Measurements from ENCODE around the gene KRT72.

The KRT72 gene

DNA sequence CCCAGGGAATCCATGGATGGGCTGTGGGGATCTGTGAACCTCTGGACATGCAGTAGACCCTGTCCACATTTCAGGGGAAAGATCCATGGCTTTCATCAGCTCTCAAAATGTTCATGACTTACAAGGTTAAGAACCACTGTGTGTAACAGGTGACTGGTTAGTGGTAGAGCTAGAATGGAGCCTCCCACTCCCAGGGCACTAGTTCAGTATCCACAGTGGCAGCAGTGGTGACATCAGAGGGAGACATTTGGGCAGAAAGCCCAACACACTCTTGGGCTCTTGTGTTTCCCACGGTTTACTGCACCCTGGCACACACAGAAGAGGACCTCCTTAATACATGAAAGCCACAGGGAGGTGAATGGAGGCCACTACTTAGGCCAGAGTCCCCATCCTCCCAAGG lies 36.7 kb downstream of the KRT72 start:
- Histone ChIP-seq H3K4me3 (ENCODE audit: low read depth, low read length, poor library complexity, severe bottlenecking) (no peak overlapping the region), H3K27ac (ENCODE audit: low read depth, low read length, poor library complexity, severe bottlenecking) (no peak overlapping the region), H2AFZ (ENCODE audit: low read length) (no peak overlapping the region), H3K9me2 (ENCODE audit: low read depth, low read length) (no peaks in the 10 kb centered on the region), H3K79me2 (ENCODE audit: insufficient read depth, low read length) (no peaks in the 10 kb centered on the region), H3K4me1 (ENCODE audit: insufficient read depth, low read length, severe bottlenecking) (no peaks in the 10 kb centered on the region), H3F3A (ENCODE audit: insufficient read depth, low read length) (no peaks in the 10 kb centered on the region), H4K20me1 (ENCODE audit: insufficient read depth, low read length) (no peaks in the 10 kb centered on the region), H3K27me3 (ENCODE audit: insufficient read depth, low read length) (peaks cover 3% of the 10 kb centered on the region; the same call in 1 of the 2 replicates), H3K9me3 (ENCODE audit: low read length) (no peaks in the 10 kb centered on the region), H3K9ac (ENCODE audit: low read length) (no peak overlapping the region), H3K4me2 (ENCODE audit: low read length) (no peak overlapping the region), H3K36me3 (ENCODE audit: insufficient read depth, low read length) (no peaks in the 10 kb centered on the region)
- no peak for TF ChIP-seq EZH2 (IDR thresholded peaks at IDR 0.05; ENCODE audit: borderline replicate concordance, low read length)

DNA sequence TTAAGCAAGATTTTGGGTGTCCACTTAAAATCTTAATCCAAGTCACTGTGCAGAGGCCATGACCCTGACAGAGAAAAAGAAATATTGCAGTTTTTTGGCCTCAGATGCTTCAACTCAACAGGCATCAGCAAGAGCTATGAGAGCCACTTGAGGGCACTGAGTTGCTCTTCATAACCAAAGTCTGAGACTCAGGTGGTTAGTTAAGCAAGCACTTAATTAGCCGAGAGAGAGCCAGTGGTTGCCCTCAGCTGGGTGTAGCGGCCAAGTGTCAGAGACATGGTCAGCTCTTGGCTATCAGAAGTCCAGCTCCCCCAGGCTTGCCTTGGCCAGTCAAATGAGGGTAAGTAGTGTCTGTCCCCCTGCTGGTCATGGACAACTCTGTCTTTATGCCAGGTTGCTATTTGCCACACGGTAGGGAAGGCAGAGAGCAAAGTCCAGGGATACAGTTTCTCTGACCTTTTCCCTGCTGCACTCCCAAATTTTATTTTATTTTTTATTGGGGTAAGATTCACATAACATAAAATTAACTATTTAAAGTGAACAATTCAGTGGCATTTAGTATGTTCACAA lies 39.3 kb downstream of the KRT72 start:
- Histone ChIP-seq H3K4me2 (ENCODE audit: low read length) (no peak overlapping the region), H3K79me2 (ENCODE audit: insufficient read depth, low read length) (no peaks in the 10 kb centered on the region), H3K9me3 (ENCODE audit: low read length) (no peaks in the 10 kb centered on the region), H3K27me3 (ENCODE audit: insufficient read depth, low read length) (peaks cover 3% of the 10 kb centered on the region; the same call in 1 of the 2 replicates), H3K27ac (ENCODE audit: low read depth, low read length, poor library complexity, severe bottlenecking) (no peak overlapping the region), H3K4me3 (ENCODE audit: low read depth, low read length, poor library complexity, severe bottlenecking) (no peak overlapping the region), H3F3A (ENCODE audit: insufficient read depth, low read length) (no peaks in the 10 kb centered on the region), H3K4me1 (ENCODE audit: insufficient read depth, low read length, severe bottlenecking) (no peaks in the 10 kb centered on the region), H4K20me1 (ENCODE audit: insufficient read depth, low read length) (no peaks in the 10 kb centered on the region), H3K9me2 (ENCODE audit: low read depth, low read length) (no peaks in the 10 kb centered on the region), H2AFZ (ENCODE audit: low read length) (no peak overlapping the region), H3K36me3 (ENCODE audit: insufficient read depth, low read length) (no peaks in the 10 kb centered on the region), H3K9ac (ENCODE audit: low read length) (no peak overlapping the region)
- TF ChIP-seq CTCF (IDR thresholded peaks at IDR 0.05; ENCODE audit: low read length) (no peak), EZH2 (IDR thresholded peaks at IDR 0.05; ENCODE audit: borderline replicate concordance, low read length) (no peak)

DNA sequence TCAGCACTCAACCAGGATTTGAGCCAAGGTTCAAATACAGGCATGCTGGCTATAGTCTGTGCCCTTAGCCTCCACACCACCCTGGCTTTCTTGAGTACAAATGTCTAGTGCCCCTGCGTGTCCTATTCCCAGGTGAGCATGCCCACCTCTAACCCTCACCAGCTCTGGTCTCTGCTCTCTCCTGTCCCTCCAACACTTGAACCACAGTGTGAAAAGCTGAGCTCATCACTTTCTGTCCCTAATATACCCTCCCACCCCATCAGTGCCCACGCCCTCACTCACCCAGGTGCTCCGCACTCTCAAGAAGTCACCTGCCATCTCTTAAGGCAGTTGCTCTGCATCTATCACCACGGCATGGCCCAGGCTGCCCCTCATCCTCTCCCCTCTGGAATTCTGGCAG lies 41.3 kb downstream of the KRT72 start:
- H3K36me3 ChIP-seq (ENCODE audit: insufficient read depth, low read length), result no peaks in the 10 kb centered on the region
- no peaks in the 10 kb centered on the region for H3K79me2 ChIP-seq (ENCODE audit: insufficient read depth, low read length)
- H4K20me1 ChIP-seq (ENCODE audit: insufficient read depth, low read length), result no peaks in the 10 kb centered on the region
- no peak overlapping the region for H3K27ac ChIP-seq (ENCODE audit: low read depth, low read length, poor library complexity, severe bottlenecking)
- H3K9me2 ChIP-seq (ENCODE audit: low read depth, low read length), result no peaks in the 10 kb centered on the region
- H3K9ac ChIP-seq (ENCODE audit: low read length), result no peak overlapping the region
- H3K4me3 ChIP-seq (ENCODE audit: low read depth, low read length, poor library complexity, severe bottlenecking), result no peak overlapping the region
- H2AFZ ChIP-seq (ENCODE audit: low read length), result no peak overlapping the region
- no peaks in the 10 kb centered on the region for H3K4me1 ChIP-seq (ENCODE audit: insufficient read depth, low read length, severe bottlenecking)
- H3K27me3 ChIP-seq (ENCODE audit: insufficient read depth, low read length), result peaks cover 3% of the 10 kb centered on the region; the same call in 1 of the 2 replicates
- H3K9me3 ChIP-seq (ENCODE audit: low read length), result no peaks in the 10 kb centered on the region
- TF ChIP-seq CTCF (IDR thresholded peaks at IDR 0.05; ENCODE audit: low read length), result no peak
- no peak for TF ChIP-seq EZH2 (IDR thresholded peaks at IDR 0.05; ENCODE audit: borderline replicate concordance, low read length)
- H3F3A ChIP-seq (ENCODE audit: insufficient read depth, low read length), result no peaks in the 10 kb centered on the region
- H3K4me2 ChIP-seq (ENCODE audit: low read length), result no peak overlapping the region
